Natural killer cell (primary cell): ENCODE data around the gene SGCA. TPM values are rescaled to one million over a fixed set of nuclear protein-coding genes. Genes with fewer than 3 reads are reported as not detected.

Experiments
- ATAC-seq, 3 donors: fragments of 150-1000 bp in 2 of 3; fragments of 200-7000 bp in 1 of 3; cut with Tn5 transposase; 1 replicate in 1 of 3; 2 replicates in 2 of 3; pipeline ENCODE4 v1.10.0; 2021; ENCODE audit warnings: mild to moderate bottlenecking in 2 of 3, moderate library complexity in 2 of 3
- DNase-seq, 2 donors: peaks; one replicate each; pipeline versions ENCODE4 v3.0.0 to v3.0.0-alpha.2; 2013 to 2021; ENCODE audit warnings: mixed read lengths in 1 of 2
- H3K27ac ChIP-seq: one replicate; pipeline ENCODE4 v1.5.1; 2013; ENCODE audit warnings: mild to moderate bottlenecking, low read length
- H3K27me3 ChIP-seq: one replicate; pipeline ENCODE4 v1.6.1; 2013; ENCODE audit warnings: low read length; ENCODE audit not compliant: control insufficient read depth, insufficient read depth
- H3K36me3 ChIP-seq: one replicate; pipeline ENCODE4 v1.6.1; 2013; ENCODE audit warnings: low read length; ENCODE audit not compliant: control insufficient read depth, insufficient read depth
- H3K4me1 ChIP-seq: one replicate; pipeline ENCODE4 v1.6.1; 2013; ENCODE audit warnings: low read length; ENCODE audit not compliant: control insufficient read depth, insufficient read depth
- H3K4me3 ChIP-seq: one replicate; pipeline ENCODE4 v1.5.1; 2013; ENCODE audit warnings: low read length
- H3K9me3 ChIP-seq: one replicate; pipeline ENCODE4 v1.6.1; 2013; ENCODE audit warnings: low read length; ENCODE audit not compliant: control insufficient read depth, insufficient read depth
- H3K27ac Mint-ChIP-seq, 2 donors: one replicate each; pipeline ENCODE4 v1.8.0; 2022; ENCODE audit warnings: mild to moderate bottlenecking in 2 of 2, mixed read lengths in 2 of 2, moderate library complexity in 1 of 2
- H3K27me3 Mint-ChIP-seq, 2 donors: one replicate each; pipeline ENCODE4 v1.8.0; 2022; ENCODE audit warnings: low read depth in 2 of 2, mixed read lengths in 2 of 2
- H3K36me3 Mint-ChIP-seq: one replicate; pipeline ENCODE4 v1.8.0; 2022; ENCODE audit warnings: mixed read lengths
- H3K4me1 Mint-ChIP-seq, 2 donors: one replicate each; pipeline ENCODE4 v1.8.0; 2022; ENCODE audit warnings: mixed read lengths in 2 of 2
- H3K4me3 Mint-ChIP-seq: one replicate; pipeline ENCODE4 v1.8.0; 2022; ENCODE audit warnings: mild to moderate bottlenecking, moderate library complexity, mixed read lengths
- H3K9me3 Mint-ChIP-seq, 2 donors: one replicate each; pipeline ENCODE4 v1.8.0; 2022; ENCODE audit warnings: mixed read lengths in 2 of 2
- CTCF ChIP-seq: fragments of 200-600 bp; IDR thresholded peaks from one replicate; pipeline ENCODE4 v1.8.0; 2022; ENCODE audit warnings: antibody characterized with exemption
- WGBS: methylation state at CpG from one replicate; pipeline ENCODE4 v1.1.7; 2013; ENCODE audit warnings: missing lambda C conversion rate; ENCODE audit not compliant: insufficient coverage; 5-methylcytosine and 5-hydroxymethylcytosine counted together
- intact Hi-C: fragments of 100-400 bp; cut with micrococcal nuclease; formaldehyde crosslinking; loops from one replicate; pipeline ENCODE4 v1.14.2; 2022
- total RNA-seq, 4 donors: library from RNA; stranded (reverse); fragments of 120-200 nt in 1 of 4; gene quantifications; one replicate each; pipeline versions ENCODE4 v1.2.3 to v1.2.4, GENCODE V29; 2013 to 2022

Gene SGCA
- total RNA-seq, 3 donors from 2014 or later (not counting 1 experiment from before 2014, with no cell fraction given) = not detected

GRCh38 chr17:50205111-50205962 is 39.5 kb downstream of the SGCA start:
- H3K4me3 Mint-ChIP-seq = no peak overlapping the region
- H3K4me1 Mint-ChIP-seq = peaks cover 11 to 16% of the 10 kb centered on the region in 2 donors
- Histone ChIP-seq H3K4me3 (no peak overlapping the region), H3K27me3 (peaks cover 16% of the 10 kb centered on the region), H3K4me1 (peaks cover 9% of the 10 kb centered on the region), H3K36me3 (no peaks in the 10 kb centered on the region), H3K27ac (no peak overlapping the region), H3K9me3 (no peaks in the 10 kb centered on the region)
- ATAC-seq (no peak), DNase-seq (no peak)
- H3K27me3 Mint-ChIP-seq = peaks cover 72 to 74% of the 10 kb centered on the region in 2 donors
- no peak for TF ChIP-seq CTCF
- H3K27ac Mint-ChIP-seq = no peak overlapping the region
- no peaks in the 10 kb centered on the region for H3K36me3 Mint-ChIP-seq
- no peaks in the 10 kb centered on the region for H3K9me3 Mint-ChIP-seq
- intact Hi-C loops = no loop called here
- 84% methylated on average over 10 of the region's 10 CpGs for WGBS

- intact Hi-C loops = no loop called here
- Mint-ChIP-seq H3K27ac (no peak overlapping the region), H3K27me3 (peaks cover 67 to 68% of the 10 kb centered on the region in 2 donors), H3K36me3 (no peaks in the 10 kb centered on the region), H3K9me3 (no peaks in the 10 kb centered on the region), H3K4me3 (no peak overlapping the region), H3K4me1 (peaks cover 4 to 9% of the 10 kb centered on the region in 2 donors)
- H3K4me3 ChIP-seq = no peak overlapping the region
- H3K4me1 ChIP-seq = peaks cover 2% of the 10 kb centered on the region
- H3K27ac ChIP-seq = no peak overlapping the region
- no peaks in the 10 kb centered on the region for H3K9me3 ChIP-seq
- peaks cover 15% of the 10 kb centered on the region for H3K27me3 ChIP-seq
- DNase-seq = no peak
- WGBS = 82% methylated on average over 5 of the region's 7 CpGs
- no peak for ATAC-seq
- TF ChIP-seq CTCF = no peak
- H3K36me3 ChIP-seq = no peaks in the 10 kb centered on the region
Measured at GRCh38 chr17:50205963-50206505, 40.2 kb downstream of the SGCA start.

GRCh38 chr17:50206604-50207293 is 40.9 kb downstream of the SGCA start:
- H3K4me1 ChIP-seq = no peaks in the 10 kb centered on the region
- no peak overlapping the region for H3K27ac Mint-ChIP-seq
- H3K4me3 Mint-ChIP-seq = no peak overlapping the region
- TF ChIP-seq CTCF = no peak
- ATAC-seq (no peak), DNase-seq (no peak)
- no peaks in the 10 kb centered on the region for H3K36me3 ChIP-seq
- no peaks in the 10 kb centered on the region for H3K9me3 ChIP-seq
- no peaks in the 10 kb centered on the region for H3K9me3 Mint-ChIP-seq
- 12% methylated on average over 16 of the region's 18 CpGs for WGBS
- no peak overlapping the region for H3K4me3 ChIP-seq
- H3K4me1 Mint-ChIP-seq = peaks cover 0 to 5% of the 10 kb centered on the region in 2 donors
- intact Hi-C loops = no loop called here
- no peaks in the 10 kb centered on the region for H3K36me3 Mint-ChIP-seq
- H3K27me3 ChIP-seq = peaks cover 9% of the 10 kb centered on the region
- no peak overlapping the region for H3K27ac ChIP-seq
- peaks cover 68 to 70% of the 10 kb centered on the region in 2 donors for H3K27me3 Mint-ChIP-seq
